Measurements from ENCODE around the gene INTS1.
"Not testable (repeated sequence)": the region's sequence is repeated elsewhere in the genome, so short reads cannot be mapped to it uniquely, and the experiment has no call there.

The INTS1 gene

DNA sequence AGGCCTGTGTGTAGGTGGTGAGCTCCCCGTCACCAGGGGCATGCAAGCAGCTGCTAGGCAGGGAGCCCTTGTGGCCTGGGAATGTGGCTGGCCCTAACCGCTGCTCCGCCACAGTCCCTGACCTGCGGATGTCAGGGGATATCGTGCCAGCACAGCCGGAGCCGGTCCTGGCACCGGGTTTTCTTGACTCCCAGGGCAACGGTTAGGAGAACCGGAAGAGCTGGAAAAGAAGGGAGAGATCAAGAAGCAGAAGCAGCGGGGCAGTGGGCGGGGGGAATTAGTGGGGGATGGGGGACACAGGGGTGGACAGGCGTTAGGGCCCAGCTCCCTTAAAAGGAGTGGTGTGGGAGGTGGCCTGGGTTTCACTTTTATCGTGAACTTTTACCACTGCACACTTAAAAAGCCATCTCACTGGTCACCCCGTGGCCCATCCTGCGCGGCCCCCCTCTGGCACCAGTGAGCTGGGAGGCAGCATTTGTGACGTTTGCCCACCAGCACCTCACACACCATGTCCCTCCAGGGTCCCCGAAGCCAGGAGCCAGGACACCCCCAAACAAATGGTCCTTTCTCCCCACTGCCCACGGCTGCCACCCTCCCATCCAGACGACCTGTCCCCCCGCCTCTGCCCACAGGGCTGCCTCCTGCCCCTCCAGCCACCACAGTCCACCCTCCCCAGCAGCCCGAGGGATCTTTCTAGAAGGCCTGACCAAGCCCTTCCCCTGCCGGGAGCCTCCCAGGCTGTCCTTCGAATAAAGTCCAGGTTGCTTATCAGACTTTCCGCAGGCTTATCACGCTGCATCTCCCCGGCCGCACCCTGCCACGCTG lies 43.2 kb downstream of the INTS1 start:
- DNase-seq, result no peak

GRCh38 chr7:1459920-1460820 lies 44.0 kb downstream of the INTS1 start:
- DNase-seq, result no peak

DNA sequence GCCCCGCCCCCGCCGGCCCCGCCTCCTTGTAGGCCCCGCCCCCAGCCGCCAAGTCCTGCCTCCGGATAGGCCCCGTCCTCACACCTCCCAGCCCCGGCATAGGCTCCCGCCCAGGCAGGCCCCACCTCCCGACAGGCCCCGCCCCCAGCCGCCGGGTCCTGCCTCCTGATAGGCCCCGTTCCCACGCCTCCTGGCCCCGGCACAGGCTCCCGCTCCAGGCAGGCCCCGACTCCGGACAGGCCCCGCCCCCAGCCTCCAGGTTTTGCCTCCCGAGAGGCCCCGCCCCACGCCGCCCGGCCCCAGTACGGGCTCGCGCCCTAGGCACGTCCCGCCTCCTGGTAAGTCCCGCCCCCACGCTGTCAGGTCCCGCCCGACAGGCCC lies 44.7 kb downstream of the INTS1 start:
- DNase-seq, result peak; percentile 93 to 99 (median 95)

GRCh38 chr7:1458683-1459511 lies 45.3 kb downstream of the INTS1 start, which contains the start of gene MICALL2:
Gene MICALL2 (minus strand): TSS chr7:1459470. CDS start chr7:1459326, 144 bp downstream.
- no peak for DNase-seq

DNA sequence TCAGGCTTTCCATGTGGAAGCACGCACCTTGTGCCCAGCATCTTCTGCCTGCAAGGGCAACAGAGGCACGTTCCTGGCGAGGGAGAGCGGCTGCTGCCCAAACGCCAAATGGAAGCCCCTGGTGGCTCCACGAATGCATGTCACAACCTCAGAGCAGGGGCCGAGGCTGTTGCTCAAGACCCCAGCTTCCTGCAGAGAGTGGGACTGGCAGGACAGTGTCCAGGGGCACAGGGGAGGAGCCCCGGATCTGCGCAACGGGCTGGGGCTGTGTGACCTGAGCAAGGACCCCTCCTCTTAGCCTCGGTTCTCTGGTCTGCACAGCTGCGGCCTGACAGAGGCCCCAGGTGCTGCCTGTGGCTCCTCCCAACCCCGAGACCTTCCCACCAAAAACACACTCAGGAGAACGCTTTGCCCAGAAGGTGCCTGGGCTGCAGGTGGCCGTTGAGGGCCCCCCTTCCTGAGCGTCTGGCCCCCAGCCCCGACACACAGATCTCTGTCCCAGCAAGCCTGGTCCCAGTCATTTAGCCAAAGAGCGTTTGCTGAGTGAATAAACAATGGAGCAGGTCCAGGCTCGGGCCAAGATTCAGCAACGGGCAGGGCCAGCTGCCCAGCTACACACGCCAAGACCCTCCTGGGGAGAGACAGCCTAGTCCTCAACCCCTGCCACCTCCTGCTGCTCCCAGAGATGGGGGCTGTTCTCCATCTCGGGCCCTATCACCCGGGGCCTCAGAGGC lies 46.1 kb downstream of the INTS1 start:
- no peak for DNase-seq

DNA sequence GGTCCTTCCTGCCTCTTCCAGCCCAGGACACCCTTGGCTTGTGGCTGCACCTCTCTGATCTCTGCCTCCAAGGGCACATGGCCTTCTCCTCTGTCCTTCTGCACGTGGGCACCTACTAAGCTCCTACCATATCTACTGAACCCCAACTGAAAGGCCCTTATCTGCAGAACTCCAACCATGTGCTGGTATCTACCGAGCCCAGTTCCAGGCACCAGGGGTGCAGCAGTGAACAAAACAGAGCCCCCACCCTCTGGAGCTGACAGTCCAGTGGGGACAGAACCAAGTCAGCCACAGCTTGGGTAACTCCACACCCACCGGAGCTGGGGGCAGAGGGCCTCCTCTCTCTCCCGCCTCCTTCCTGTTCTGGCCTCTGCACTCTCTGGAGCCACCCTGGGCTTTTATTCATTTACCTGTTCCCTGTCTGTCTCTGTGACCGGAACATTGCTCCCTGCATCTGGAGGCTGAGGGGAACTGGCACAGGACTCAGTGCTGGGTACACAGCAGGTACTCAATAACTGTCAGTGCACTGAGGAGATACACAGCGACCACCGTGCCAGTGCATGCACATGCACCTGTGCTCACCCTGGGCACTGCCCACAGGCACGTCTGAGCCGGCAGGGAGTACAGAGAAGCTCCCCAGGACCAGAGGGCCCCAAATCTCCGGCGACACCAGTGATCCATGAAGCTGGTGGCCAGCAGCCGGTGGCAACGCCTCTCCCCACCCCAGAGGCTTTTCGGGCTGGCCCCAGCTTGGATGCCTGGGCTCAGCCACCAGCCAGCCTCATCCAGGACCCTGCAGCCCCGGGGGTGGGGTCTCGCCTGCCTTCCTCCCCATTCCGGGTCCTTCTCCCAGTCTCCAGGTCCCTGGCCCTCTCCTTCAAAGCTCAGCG lies 46.9 kb downstream of the INTS1 start:
- DNase-seq, result no peak

- no peak for DNase-seq
These were observed 48.2 kb downstream of the INTS1 start for GRCh38 chr7:1455955-1456354.

GRCh38 chr7:1455241-1455939 lies 48.8 kb downstream of the INTS1 start:
- DNase-seq, result no peak

DNA sequence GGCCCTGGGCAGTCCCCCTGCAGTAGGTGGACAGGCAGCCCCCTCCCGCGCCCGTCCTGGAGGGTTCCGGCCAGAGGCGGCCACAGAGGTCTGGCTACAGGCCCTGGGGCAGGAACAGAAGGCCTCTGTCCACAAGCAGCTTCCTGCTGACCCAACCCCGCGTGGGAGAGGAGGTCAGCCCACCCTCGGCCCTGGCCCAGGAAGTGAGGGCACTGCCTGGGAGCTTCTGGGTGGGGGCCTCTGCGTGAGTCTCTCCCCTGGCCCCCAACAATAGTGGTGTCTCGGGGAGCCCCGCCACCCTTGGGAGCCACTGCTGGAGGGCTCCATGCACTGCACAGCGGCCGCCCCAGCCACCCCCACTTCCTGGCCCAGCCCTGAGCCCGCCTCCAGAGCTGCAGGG lies 49.6 kb downstream of the INTS1 start:
- DNase-seq, result no peak

DNA sequence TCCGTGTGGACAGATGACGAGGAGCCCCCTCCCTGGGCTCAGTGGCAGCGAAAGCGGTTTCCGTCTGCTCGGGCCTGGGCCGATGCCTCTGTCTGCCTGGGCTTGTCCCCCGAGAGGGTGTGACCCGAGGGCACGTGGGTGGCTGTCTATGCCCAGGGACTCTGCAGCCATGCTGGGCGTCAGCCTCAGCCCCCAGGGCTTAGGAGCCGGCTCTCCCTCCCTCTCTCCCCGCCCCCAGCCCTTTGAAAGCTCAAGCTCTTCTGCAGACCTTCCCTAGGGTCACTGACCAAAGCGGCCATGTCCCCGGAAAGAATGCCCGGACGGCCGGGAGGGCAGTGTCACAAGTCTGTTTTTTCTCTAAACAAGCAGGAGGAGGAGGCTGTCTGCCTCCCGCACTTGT lies 52.0 kb downstream of the INTS1 start:
- DNase-seq, result no peak

DNA sequence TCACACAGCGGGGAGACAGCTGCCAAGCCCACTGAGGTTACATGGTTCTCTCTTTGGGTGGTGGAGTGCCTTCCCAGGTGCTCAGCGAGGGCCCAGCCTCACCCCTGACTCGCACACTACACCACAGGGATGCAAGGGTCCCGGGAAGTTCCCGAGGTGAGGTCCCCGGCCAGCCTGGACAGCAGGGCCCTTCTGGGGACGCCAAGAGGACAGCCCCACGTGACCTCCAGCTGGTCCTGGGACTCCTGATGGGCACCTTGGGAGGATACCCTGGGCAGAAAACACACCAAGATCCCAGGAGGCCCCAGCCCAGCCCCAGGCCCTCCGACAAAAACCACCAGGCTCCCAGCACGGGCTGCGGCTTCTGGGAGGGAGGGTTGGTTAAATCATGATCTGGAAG lies 53.2 kb downstream of the INTS1 start:
- DNase-seq, result no peak

- no peak for DNase-seq
These were observed 53.8 kb downstream of the INTS1 start for GRCh38 chr7:1450431-1450830.

DNA sequence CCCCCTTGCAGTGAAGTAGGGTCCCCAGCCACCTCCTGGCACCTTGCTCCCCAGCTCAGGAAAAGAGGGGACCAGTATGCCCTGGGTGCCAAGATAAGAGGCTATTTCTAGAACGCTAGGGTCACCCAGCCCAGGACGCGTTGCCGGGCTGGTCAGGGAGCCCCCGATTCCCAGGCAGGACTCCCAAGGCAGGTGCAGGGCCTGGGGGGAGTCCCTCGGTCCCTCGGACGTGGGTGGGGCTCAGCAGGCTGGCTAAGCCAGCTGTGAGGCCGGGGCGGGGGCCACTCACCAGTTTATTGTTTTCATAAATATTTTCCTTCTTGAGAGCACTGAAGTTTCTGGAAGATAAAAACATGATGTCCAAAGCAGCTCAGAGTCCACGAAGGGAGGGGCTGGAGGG lies 54.2 kb downstream of the INTS1 start:
- DNase-seq, result no peak

DNA sequence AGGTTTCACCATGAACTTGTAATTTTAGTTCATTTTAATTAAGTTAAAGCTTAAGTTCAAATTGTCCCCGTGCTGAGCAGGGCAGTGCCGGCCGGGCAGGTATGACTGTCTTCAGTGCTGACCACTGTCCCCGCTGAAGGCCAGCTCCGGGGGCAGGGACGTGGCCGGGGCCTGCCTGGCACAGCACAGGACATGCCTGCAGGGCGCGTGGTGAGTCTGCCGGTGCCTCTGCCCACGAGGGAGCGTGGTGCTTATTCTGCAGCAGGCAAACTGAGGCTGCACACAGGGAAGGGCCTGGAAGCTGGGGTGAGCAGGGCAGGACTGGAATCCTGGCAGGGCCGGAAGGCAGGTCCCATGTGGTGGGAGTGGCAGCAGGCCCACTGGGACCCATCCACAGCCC lies 54.7 kb downstream of the INTS1 start:
- no peak for DNase-seq

- DNase-seq, result no peak
These were observed 55.2 kb downstream of the INTS1 start for GRCh38 chr7:1448958-1449357.

GRCh38 chr7:1447551-1448244 lies 56.5 kb downstream of the INTS1 start:
- DNase-seq, result no peak

DNA sequence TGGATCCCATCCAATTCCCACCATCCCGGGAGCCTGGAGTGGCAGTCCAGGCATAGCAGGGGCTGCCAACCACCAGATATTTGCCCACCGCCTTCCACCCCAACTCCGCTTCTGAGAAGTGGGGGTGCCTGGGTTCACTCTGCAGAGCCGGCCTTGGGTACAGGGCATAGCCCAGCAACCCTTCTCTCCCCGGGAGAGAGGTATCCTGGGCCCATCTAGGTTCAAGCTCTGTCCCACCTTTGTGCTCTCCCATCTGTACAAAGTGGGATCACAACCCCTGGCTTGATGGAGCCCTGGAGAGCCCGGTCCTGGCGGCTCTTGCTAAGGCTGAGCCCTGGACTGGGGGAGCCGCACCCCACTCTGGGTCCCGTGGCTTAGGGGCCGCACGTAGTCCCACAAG lies 57.1 kb downstream of the INTS1 start:
- no peak for DNase-seq

- DNase-seq, result no peak
These were observed 57.6 kb downstream of the INTS1 start for GRCh38 chr7:1446620-1447032.

GRCh38 chr7:1446026-1446425 lies 58.2 kb downstream of the INTS1 start:
- DNase-seq, result not testable (repeated sequence)

GRCh38 chr7:1445341-1445740 lies 58.8 kb downstream of the INTS1 start:
- no peak for DNase-seq

Measured in activated CD4-positive, CD25-positive, alpha-beta regulatory T cell (primary cell).